Measurements from ENCODE around the gene ATP2A3.

ATP2A3 gene

GRCh38 chr17:3893003-3893719 is 71.1 kb downstream of the ATP2A3 start, which contains the start of gene CAMKK1:
Gene CAMKK1, minus strand, starts transcription at chr17:3893053. Its CDS starts 7,366 bp downstream, at chr17:3885687.
- peak within 1 kb of the TSS; percentile 95 for H3K4me2 ChIP-seq (ENCODE audit: low read length)
- no peaks in the 10 kb centered on the region for H3K9me3 ChIP-seq (ENCODE audit: low read length)
- H3K9me2 ChIP-seq (ENCODE audit: low read depth, low read length): no peaks in the 10 kb centered on the region
- peak within 1 kb of the TSS; percentile 70 for H3K4me3 ChIP-seq (ENCODE audit: low read depth, low read length, poor library complexity, severe bottlenecking)
- peak within 1 kb of the TSS; percentile 72 for H3K9ac ChIP-seq (ENCODE audit: low read length)
- H3K4me1 ChIP-seq (ENCODE audit: insufficient read depth, low read length, severe bottlenecking): peaks cover 22% of the 10 kb centered on the region
- H3K27ac ChIP-seq (ENCODE audit: low read depth, low read length, poor library complexity, severe bottlenecking): no peak within 1 kb of the TSS
- no peaks in the 10 kb centered on the region for H4K20me1 ChIP-seq (ENCODE audit: insufficient read depth, low read length)
- H2AFZ ChIP-seq (ENCODE audit: low read length): no peak within 1 kb of the TSS
- H3K27me3 ChIP-seq (ENCODE audit: insufficient read depth, low read length): peaks cover 8% of the 10 kb centered on the region; the same call in 1 of the 2 replicates
- no peaks in the 10 kb centered on the region for H3K79me2 ChIP-seq (ENCODE audit: insufficient read depth, low read length)
- TF ChIP-seq EZH2 (IDR thresholded peaks at IDR 0.05; ENCODE audit: borderline replicate concordance, low read length) (no peak), CTCF (IDR thresholded peaks at IDR 0.05; ENCODE audit: low read length) (no peak)
- H3F3A ChIP-seq (ENCODE audit: insufficient read depth, low read length): no peaks in the 10 kb centered on the region
- no peaks in the 10 kb centered on the region for H3K36me3 ChIP-seq (ENCODE audit: insufficient read depth, low read length)

GRCh38 chr17:3892095-3892998 is 71.9 kb downstream of the ATP2A3 start:
- no peaks in the 10 kb centered on the region for H4K20me1 ChIP-seq (ENCODE audit: insufficient read depth, low read length)
- no peaks in the 10 kb centered on the region for H3K79me2 ChIP-seq (ENCODE audit: insufficient read depth, low read length)
- H3K4me2 ChIP-seq (ENCODE audit: low read length): peak overlapping the region; percentile 95
- H3K4me1 ChIP-seq (ENCODE audit: insufficient read depth, low read length, severe bottlenecking): peaks cover 21% of the 10 kb centered on the region
- no peaks in the 10 kb centered on the region for H3F3A ChIP-seq (ENCODE audit: insufficient read depth, low read length)
- H3K27me3 ChIP-seq (ENCODE audit: insufficient read depth, low read length): peaks cover 8% of the 10 kb centered on the region; the same call in 1 of the 2 replicates
- no peak overlapping the region for H3K27ac ChIP-seq (ENCODE audit: low read depth, low read length, poor library complexity, severe bottlenecking)
- peak overlapping the region; percentile 58 for H3K9ac ChIP-seq (ENCODE audit: low read length)
- H3K9me3 ChIP-seq (ENCODE audit: low read length): no peaks in the 10 kb centered on the region
- TF ChIP-seq CTCF (IDR thresholded peaks at IDR 0.05; ENCODE audit: low read length) (no peak), EZH2 (IDR thresholded peaks at IDR 0.05; ENCODE audit: borderline replicate concordance, low read length) (no peak)
- no peaks in the 10 kb centered on the region for H3K9me2 ChIP-seq (ENCODE audit: low read depth, low read length)
- H3K4me3 ChIP-seq (ENCODE audit: low read depth, low read length, poor library complexity, severe bottlenecking): peak overlapping the region; percentile 69
- no peaks in the 10 kb centered on the region for H3K36me3 ChIP-seq (ENCODE audit: insufficient read depth, low read length)
- no peak overlapping the region for H2AFZ ChIP-seq (ENCODE audit: low read length)

GRCh38 chr17:3891626-3892094 is 72.6 kb downstream of the ATP2A3 start:
- Histone ChIP-seq H2AFZ (ENCODE audit: low read length) (no peak overlapping the region), H3K4me2 (ENCODE audit: low read length) (peak overlapping the region; percentile 95; the same call in 1 of the 2 replicates), H3K79me2 (ENCODE audit: insufficient read depth, low read length) (no peaks in the 10 kb centered on the region), H4K20me1 (ENCODE audit: insufficient read depth, low read length) (no peaks in the 10 kb centered on the region), H3K9me3 (ENCODE audit: low read length) (no peaks in the 10 kb centered on the region), H3K27me3 (ENCODE audit: insufficient read depth, low read length) (peaks cover 8% of the 10 kb centered on the region; the same call in 1 of the 2 replicates), H3F3A (ENCODE audit: insufficient read depth, low read length) (no peaks in the 10 kb centered on the region), H3K9me2 (ENCODE audit: low read depth, low read length) (no peaks in the 10 kb centered on the region), H3K4me1 (ENCODE audit: insufficient read depth, low read length, severe bottlenecking) (peaks cover 14% of the 10 kb centered on the region), H3K9ac (ENCODE audit: low read length) (no peak overlapping the region), H3K27ac (ENCODE audit: low read depth, low read length, poor library complexity, severe bottlenecking) (no peak overlapping the region), H3K4me3 (ENCODE audit: low read depth, low read length, poor library complexity, severe bottlenecking) (peak overlapping the region; percentile 69), H3K36me3 (ENCODE audit: insufficient read depth, low read length) (no peaks in the 10 kb centered on the region)
- no peak for TF ChIP-seq EZH2 (IDR thresholded peaks at IDR 0.05; ENCODE audit: borderline replicate concordance, low read length)

Measured in OCI-LY1 (cell line).